PC-9 (cell line): ENCODE measurements around the gene HSPA8.

Source experiments
- EZH2 ChIP-seq: fragments of 200-600 bp; sonication (generic); IDR thresholded peaks from 2 replicates; pipeline ENCODE4 v1.8.0; 2017; ENCODE audit warnings: antibody characterized with exemption, low read depth
- TF ChIP-seq, protein P1 (sequence below): fragments of 200-600 bp; sonication (generic); conservative IDR thresholded peaks from 2 replicates; pipeline ENCODE4 v1.6.1; 2017; ENCODE audit warnings: mixed run types, antibody characterized with exemption, mild to moderate bottlenecking, moderate library complexity

- TF ChIP-seq, protein P1, sequence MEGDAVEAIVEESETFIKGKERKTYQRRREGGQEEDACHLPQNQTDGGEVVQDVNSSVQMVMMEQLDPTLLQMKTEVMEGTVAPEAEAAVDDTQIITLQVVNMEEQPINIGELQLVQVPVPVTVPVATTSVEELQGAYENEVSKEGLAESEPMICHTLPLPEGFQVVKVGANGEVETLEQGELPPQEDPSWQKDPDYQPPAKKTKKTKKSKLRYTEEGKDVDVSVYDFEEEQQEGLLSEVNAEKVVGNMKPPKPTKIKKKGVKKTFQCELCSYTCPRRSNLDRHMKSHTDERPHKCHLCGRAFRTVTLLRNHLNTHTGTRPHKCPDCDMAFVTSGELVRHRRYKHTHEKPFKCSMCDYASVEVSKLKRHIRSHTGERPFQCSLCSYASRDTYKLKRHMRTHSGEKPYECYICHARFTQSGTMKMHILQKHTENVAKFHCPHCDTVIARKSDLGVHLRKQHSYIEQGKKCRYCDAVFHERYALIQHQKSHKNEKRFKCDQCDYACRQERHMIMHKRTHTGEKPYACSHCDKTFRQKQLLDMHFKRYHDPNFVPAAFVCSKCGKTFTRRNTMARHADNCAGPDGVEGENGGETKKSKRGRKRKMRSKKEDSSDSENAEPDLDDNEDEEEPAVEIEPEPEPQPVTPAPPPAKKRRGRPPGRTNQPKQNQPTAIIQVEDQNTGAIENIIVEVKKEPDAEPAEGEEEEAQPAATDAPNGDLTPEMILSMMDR: no peak
- no peak for TF ChIP-seq EZH2
Measured at GRCh38 chr11:123086305-123086704, 24.4 kb upstream of the HSPA8 start.
